PC-9 (cell line): Measurements from ENCODE around the gene APRT.

Experiments used
- EZH2 ChIP-seq: fragments of 200-600 bp; sonication (generic); IDR thresholded peaks from 2 replicates; pipeline ENCODE4 v1.8.0; 2017; ENCODE audit warnings: antibody characterized with exemption, low read depth
- TF ChIP-seq, protein P1 (sequence below): fragments of 200-600 bp; sonication (generic); conservative IDR thresholded peaks from 2 replicates; pipeline ENCODE4 v1.6.1; 2017; ENCODE audit warnings: mixed run types, antibody characterized with exemption, mild to moderate bottlenecking, moderate library complexity

- TF ChIP-seq, protein P1, sequence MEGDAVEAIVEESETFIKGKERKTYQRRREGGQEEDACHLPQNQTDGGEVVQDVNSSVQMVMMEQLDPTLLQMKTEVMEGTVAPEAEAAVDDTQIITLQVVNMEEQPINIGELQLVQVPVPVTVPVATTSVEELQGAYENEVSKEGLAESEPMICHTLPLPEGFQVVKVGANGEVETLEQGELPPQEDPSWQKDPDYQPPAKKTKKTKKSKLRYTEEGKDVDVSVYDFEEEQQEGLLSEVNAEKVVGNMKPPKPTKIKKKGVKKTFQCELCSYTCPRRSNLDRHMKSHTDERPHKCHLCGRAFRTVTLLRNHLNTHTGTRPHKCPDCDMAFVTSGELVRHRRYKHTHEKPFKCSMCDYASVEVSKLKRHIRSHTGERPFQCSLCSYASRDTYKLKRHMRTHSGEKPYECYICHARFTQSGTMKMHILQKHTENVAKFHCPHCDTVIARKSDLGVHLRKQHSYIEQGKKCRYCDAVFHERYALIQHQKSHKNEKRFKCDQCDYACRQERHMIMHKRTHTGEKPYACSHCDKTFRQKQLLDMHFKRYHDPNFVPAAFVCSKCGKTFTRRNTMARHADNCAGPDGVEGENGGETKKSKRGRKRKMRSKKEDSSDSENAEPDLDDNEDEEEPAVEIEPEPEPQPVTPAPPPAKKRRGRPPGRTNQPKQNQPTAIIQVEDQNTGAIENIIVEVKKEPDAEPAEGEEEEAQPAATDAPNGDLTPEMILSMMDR, result no peak
- TF ChIP-seq EZH2, result no peak
These were observed 41.7 kb upstream of the APRT start for GRCh38 chr16:88853325-88853941.
